HG03196 (cell line): Measurements from ENCODE around the gene TSEN15.

ENCODE experiments used
- ATAC-seq: cut with Tn5 transposase; IDR thresholded peaks from one replicate; pipeline ENCODE4 v1.9.1; 2021; ENCODE audit not compliant: unreplicated experiment

The TSEN15 gene

GRCh38 chr1:184051485-184052193 lies at the start of gene TSEN15:
Gene TSEN15, plus strand, starts transcription at chr1:184051730. Its CDS starts 26 bp downstream, at chr1:184051756.
- ATAC-seq: peak; percentile 97

GRCh38 chr1:184002071-184002470 lies 49.5 kb upstream of the TSEN15 start:
- ATAC-seq: no peak

- no peak for ATAC-seq
These were observed 46.6 kb upstream of the TSEN15 start for GRCh38 chr1:184004935-184005334.

- no peak for ATAC-seq
These were observed 46.0 kb upstream of the TSEN15 start for GRCh38 chr1:184005506-184005905.

- no peak for ATAC-seq
These were observed 40.7 kb upstream of the TSEN15 start for GRCh38 chr1:184010788-184011187.

GRCh38 chr1:184012187-184012586 lies 39.3 kb upstream of the TSEN15 start:
- ATAC-seq: no peak

GRCh38 chr1:184014271-184014670 lies 37.3 kb upstream of the TSEN15 start:
- ATAC-seq: no peak

GRCh38 chr1:184016169-184016568 lies 35.4 kb upstream of the TSEN15 start:
- ATAC-seq: no peak

GRCh38 chr1:184017306-184017705 lies 34.2 kb upstream of the TSEN15 start:
- no peak for ATAC-seq

GRCh38 chr1:184018622-184019021 lies 32.9 kb upstream of the TSEN15 start:
- ATAC-seq: no peak

- no peak for ATAC-seq
These were observed 32.5 kb upstream of the TSEN15 start for GRCh38 chr1:184019069-184019468.

GRCh38 chr1:184019506-184019905 lies 32.0 kb upstream of the TSEN15 start:
- ATAC-seq: no peak

GRCh38 chr1:184020328-184020727 lies 31.2 kb upstream of the TSEN15 start:
- no peak for ATAC-seq

- no peak for ATAC-seq
These were observed 30.7 kb upstream of the TSEN15 start for GRCh38 chr1:184020855-184021254.

GRCh38 chr1:184021728-184022127 lies 29.8 kb upstream of the TSEN15 start:
- ATAC-seq: no peak

- ATAC-seq: no peak
These were observed 28.9 kb upstream of the TSEN15 start for GRCh38 chr1:184022668-184023067.

- no peak for ATAC-seq
These were observed 28.4 kb upstream of the TSEN15 start for GRCh38 chr1:184023171-184023570.

GRCh38 chr1:184025242-184025675 lies 26.3 kb upstream of the TSEN15 start:
- ATAC-seq: no peak

- no peak for ATAC-seq
These were observed 23.5 kb upstream of the TSEN15 start for GRCh38 chr1:184027826-184028695.

- ATAC-seq: no peak
These were observed 22.5 kb upstream of the TSEN15 start for GRCh38 chr1:184028854-184029623.

- ATAC-seq: no peak
These were observed 21.0 kb upstream of the TSEN15 start for GRCh38 chr1:184030433-184031091.
